SK-N-SH treated with all-trans-retinoic acid at 6 μM for 48 hours (cell line): ENCODE data around the gene EML5.

Experiments used
- ARNTL ChIP-seq: fragments of 450-650 bp; formaldehyde crosslinking; IDR thresholded peaks from 2 replicates; pipeline ENCODE4 v1.5.0; 2020; ENCODE audit warnings: low read depth, mild to moderate bottlenecking, moderate library complexity, borderline replicate concordance
- CREB5 ChIP-seq: fragments of 250-450 bp; sonication (Bioruptor Pico); IDR thresholded peaks from 2 replicates; pipeline ENCODE4 v1.5.1; 2020; ENCODE audit warnings: low read depth, mild to moderate bottlenecking, moderate library complexity
- CSRNP3 ChIP-seq: fragments of 250-450 bp; sonication (Bioruptor Pico); IDR thresholded peaks from 2 replicates; pipeline ENCODE4 v1.5.1; 2021; ENCODE audit warnings: mild to moderate bottlenecking, moderate library complexity
- ESRRG ChIP-seq: fragments of 250-450 bp; sonication (Bioruptor Pico); IDR thresholded peaks from 2 replicates; pipeline ENCODE4 v1.6.1; 2021; ENCODE audit warnings: mild to moderate bottlenecking
- GLIS3 ChIP-seq: fragments of 250-450 bp; sonication (Bioruptor Pico); IDR thresholded peaks from 2 replicates; pipeline ENCODE4 v1.5.0; 2020; ENCODE audit warnings: mild to moderate bottlenecking, moderate library complexity
- ISL1 ChIP-seq: fragments of 250-450 bp; sonication (Bioruptor Pico); IDR thresholded peaks from 2 replicates; pipeline ENCODE4 v2.1.2; 2022; ENCODE audit warnings: mild to moderate bottlenecking, moderate library complexity
- PATZ1 ChIP-seq: fragments of 250-450 bp; sonication (Bioruptor Pico); IDR thresholded peaks from 2 replicates; pipeline ENCODE4 v1.8.0; 2020; ENCODE audit warnings: mild to moderate bottlenecking, moderate library complexity, borderline replicate concordance
- POU6F1 ChIP-seq: fragments of 250-450 bp; sonication (Bioruptor Pico); IDR thresholded peaks from 2 replicates; pipeline ENCODE4 v1.8.0; 2021; ENCODE audit warnings: low read depth, mild to moderate bottlenecking, moderate library complexity, borderline replicate concordance
- PPARA ChIP-seq: fragments of 250-450 bp; sonication (Bioruptor Pico); IDR thresholded peaks from 2 replicates; pipeline ENCODE4 v1.5.0; 2020; ENCODE audit warnings: mild to moderate bottlenecking, borderline replicate concordance
- SNAI2 ChIP-seq: fragments of 250-450 bp; sonication (Bioruptor Pico); IDR thresholded peaks from 2 replicates; pipeline ENCODE4 v1.5.0; 2020; ENCODE audit warnings: mild to moderate bottlenecking, moderate library complexity
- TCF4 ChIP-seq: fragments of 250-450 bp; sonication (Bioruptor Pico); IDR thresholded peaks from 2 replicates; pipeline ENCODE4 v1.8.0; 2021; ENCODE audit warnings: mild to moderate bottlenecking, moderate library complexity, borderline replicate concordance
- TOX ChIP-seq: fragments of 250-450 bp; sonication (Bioruptor Pico); IDR thresholded peaks from 2 replicates; pipeline ENCODE4 v1.8.0; 2021; ENCODE audit warnings: mild to moderate bottlenecking, moderate library complexity, borderline replicate concordance
- TSHZ2 ChIP-seq: fragments of 250-450 bp; sonication (Bioruptor Pico); IDR thresholded peaks from 2 replicates; pipeline ENCODE4 v1.5.0; 2020; ENCODE audit warnings: mild to moderate bottlenecking, moderate library complexity
- ZFP3 ChIP-seq: fragments of 250-450 bp; sonication (Bioruptor Pico); IDR thresholded peaks from 2 replicates; pipeline ENCODE4 v1.5.0; 2020; ENCODE audit warnings: mild to moderate bottlenecking, moderate library complexity

- no peak for TF ChIP-seq ZFP3
- no peak for TF ChIP-seq ESRRG
- TF ChIP-seq CSRNP3 (CRISPR knock-in tag) = no peak
- TF ChIP-seq POU6F1 = no peak
- no peak for TF ChIP-seq GLIS3 (CRISPR knock-in tag)
- TF ChIP-seq ISL1 (CRISPR knock-in tag) = no peak
- TF ChIP-seq CREB5 (CRISPR knock-in tag) = no peak
- no peak for TF ChIP-seq SNAI2 (CRISPR knock-in tag)
- no peak for TF ChIP-seq ARNTL (CRISPR knock-in tag)
- TF ChIP-seq TCF4 (CRISPR knock-in tag) = no peak
- TF ChIP-seq PATZ1 (CRISPR knock-in tag) = no peak
- no peak for TF ChIP-seq TOX (CRISPR knock-in tag)
- no peak for TF ChIP-seq TSHZ2 (CRISPR knock-in tag)
- no peak for TF ChIP-seq PPARA (CRISPR knock-in tag)
Measured at GRCh38 chr14:88604212-88604611, 188.5 kb downstream of the EML5 start.
